Right ventricle myocardium superior (tissue), 1 donor: ENCODE data around the gene NRXN3. TPM values are rescaled to one million over a fixed set of nuclear protein-coding genes. Genes with fewer than 3 reads are reported as not detected.

Experiments
- ATAC-seq: fragments of 200-7000 bp; cut with Tn5 transposase; one replicate; pipeline ENCODE4 v1.9.1; 2020; ENCODE audit warnings: mild to moderate bottlenecking; ENCODE audit not compliant: poor library complexity
- DNase-seq: peaks from one replicate; pipeline ENCODE4 v3.0.0-alpha.2; 2020
- intact Hi-C: fragments of 100-400 bp; cut with DNase I; formaldehyde crosslinking; loops from one replicate; pipeline ENCODE4 v1.11.2; 2022
- total RNA-seq: library from RNA; stranded (reverse); fragmentation: NEBNext Ultra II Directional; extraction: Animal tissue kit (Norgen Biotek cat#: 25700); gene quantifications from one replicate; pipeline ENCODE4 v1.2.1, GENCODE V29; 2021
- donor health status: DM: no; HTN: yes; CAD: no; lungs with severe emphysema.

NRXN3 gene
- total RNA-seq, 1 donor from 2014 or later: 1.3 TPM

GRCh38 chr14:79279645-79280597 is 1109.7 kb downstream of the NRXN3 start:
- no peak for ATAC-seq
- DNase-seq: no peak
- intact Hi-C loops: no loop called here

- ATAC-seq (no peak), DNase-seq (no peak)
- intact Hi-C loops: no loop called here
Observed at GRCh38 chr14:79281244-79282152, 1111.3 kb downstream of the NRXN3 start.

- DNase-seq: no peak
- intact Hi-C loops: no loop called here
- ATAC-seq: no peak
Observed at GRCh38 chr14:79284621-79285020, 1114.4 kb downstream of the NRXN3 start.

GRCh38 chr14:79285263-79285662 is 1115.1 kb downstream of the NRXN3 start:
- ATAC-seq: no peak
- DNase-seq: no peak
- intact Hi-C loops: no loop called here

- ATAC-seq (no peak), DNase-seq (no peak)
- intact Hi-C loops: no loop called here
Observed at GRCh38 chr14:79287976-79288375, 1117.8 kb downstream of the NRXN3 start.

- no peak for ATAC-seq
Observed at GRCh38 chr14:79293482-79294177, 1123.5 kb downstream of the NRXN3 start.

GRCh38 chr14:79294499-79294898 is 1124.3 kb downstream of the NRXN3 start:
- intact Hi-C loops: no loop called here
- DNase-seq: no peak
- no peak for ATAC-seq

More at GRCh38 chr14:79293482-79294177, 1123.5 kb downstream of the NRXN3 start:
- intact Hi-C loops: no loop called here
- DNase-seq: no peak

- intact Hi-C loops: no loop called here
- DNase-seq (no peak), ATAC-seq (no peak)
Observed at GRCh38 chr14:79295385-79295784, 1125.2 kb downstream of the NRXN3 start.

GRCh38 chr14:79298373-79298772 is 1128.2 kb downstream of the NRXN3 start:
- no peak for ATAC-seq
- no peak for DNase-seq
- intact Hi-C loops: no loop called here

GRCh38 chr14:79299162-79299561 is 1129.0 kb downstream of the NRXN3 start:
- intact Hi-C loops: no loop called here
- ATAC-seq (no peak), DNase-seq (no peak)

GRCh38 chr14:79304279-79304678 is 1134.1 kb downstream of the NRXN3 start:
- no peak for ATAC-seq

GRCh38 chr14:79306546-79306945 is 1136.4 kb downstream of the NRXN3 start:
- ATAC-seq (no peak), DNase-seq (no peak)
- intact Hi-C loops: no loop called here

More at GRCh38 chr14:79304279-79304678, 1134.1 kb downstream of the NRXN3 start:
- no peak for DNase-seq
- intact Hi-C loops: no loop called here

- DNase-seq (no peak), ATAC-seq (no peak)
- intact Hi-C loops: no loop called here
Observed at GRCh38 chr14:79318371-79318770, 1148.2 kb downstream of the NRXN3 start.

GRCh38 chr14:79320561-79320960 is 1150.4 kb downstream of the NRXN3 start:
- no peak for DNase-seq
- ATAC-seq: no peak
- intact Hi-C loops: no loop called here

GRCh38 chr14:79321070-79321469 is 1150.9 kb downstream of the NRXN3 start:
- intact Hi-C loops: no loop called here
- no peak for ATAC-seq
- DNase-seq: no peak

GRCh38 chr14:79325071-79325470 is 1154.9 kb downstream of the NRXN3 start:
- intact Hi-C loops: no loop called here
- no peak for DNase-seq
- ATAC-seq: no peak

GRCh38 chr14:79325557-79325956 is 1155.4 kb downstream of the NRXN3 start:
- DNase-seq: no peak
- intact Hi-C loops: no loop called here
- no peak for ATAC-seq

- ATAC-seq: no peak
- intact Hi-C loops: no loop called here
Observed at GRCh38 chr14:79328863-79329262, 1158.7 kb downstream of the NRXN3 start.

GRCh38 chr14:79331830-79332229 is 1161.7 kb downstream of the NRXN3 start:
- intact Hi-C loops: no loop called here
- ATAC-seq (no peak), DNase-seq (no peak)

More at GRCh38 chr14:79328863-79329262, 1158.7 kb downstream of the NRXN3 start:
- DNase-seq: no peak
